GM21367 (cell line): ENCODE measurements around the gene NRIP1.
"Not testable (repeated sequence)": the region's sequence is repeated elsewhere in the genome, so short reads cannot be mapped to it uniquely, and the experiment has no call there.

Experiments
- ATAC-seq: cut with Tn5 transposase; IDR thresholded peaks from one replicate; pipeline ENCODE4 v1.9.1; 2021; ENCODE audit not compliant: unreplicated experiment

Gene NRIP1

GRCh38 chr21:14927324-14927723 lies 137.5 kb downstream of the NRIP1 start:
- not testable (repeated sequence) for ATAC-seq

DNA sequence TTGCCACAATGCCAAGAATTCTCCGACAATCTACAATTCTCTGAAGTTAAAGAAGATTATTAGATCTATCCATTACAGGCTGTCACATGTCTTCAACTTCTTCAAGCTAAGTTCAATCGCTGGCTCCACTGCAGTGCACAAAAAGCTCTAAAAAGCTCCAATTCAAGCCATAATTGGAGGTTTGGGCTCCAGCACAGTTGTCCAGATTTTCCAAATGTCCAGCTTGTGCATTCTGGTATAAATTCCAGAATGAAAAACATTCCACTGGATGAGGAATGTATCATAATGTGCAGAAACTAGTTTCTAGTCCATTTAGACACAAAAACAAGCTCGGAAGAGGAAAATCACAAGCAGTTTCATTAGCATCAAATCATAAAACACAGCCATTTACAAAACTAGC lies 138.6 kb downstream of the NRIP1 start:
- ATAC-seq: no peak

- ATAC-seq: no peak
Observed at GRCh38 chr21:14923468-14923867, 141.3 kb downstream of the NRIP1 start.

GRCh38 chr21:14922980-14923379 lies 141.8 kb downstream of the NRIP1 start:
- no peak for ATAC-seq

- no peak for ATAC-seq
Observed at GRCh38 chr21:14918527-14918926, 146.3 kb downstream of the NRIP1 start.

- no peak for ATAC-seq
Observed at GRCh38 chr21:14917762-14918161, 147.0 kb downstream of the NRIP1 start.

DNA sequence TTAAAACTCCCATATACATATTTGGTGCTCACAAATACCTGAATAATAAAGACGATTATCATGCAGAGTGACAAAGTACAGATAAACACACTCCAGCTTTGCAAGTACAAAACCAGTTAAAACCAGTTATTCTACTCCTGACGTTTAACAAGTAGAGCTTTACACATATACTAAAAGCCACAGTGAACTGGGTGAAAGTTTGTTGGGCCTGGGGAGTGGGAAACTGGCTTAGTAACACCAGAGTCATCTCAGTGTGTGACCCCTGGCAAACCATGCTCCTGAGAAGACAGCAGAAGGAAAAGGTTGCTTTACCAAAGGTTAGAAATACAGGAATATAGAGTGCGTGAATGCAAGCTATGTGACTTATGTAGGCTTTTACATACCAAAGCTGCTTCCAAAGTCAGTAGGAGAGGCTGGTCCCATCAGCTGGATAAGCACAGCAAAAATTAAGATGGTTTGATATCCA lies 148.1 kb downstream of the NRIP1 start:
- no peak for ATAC-seq

DNA sequence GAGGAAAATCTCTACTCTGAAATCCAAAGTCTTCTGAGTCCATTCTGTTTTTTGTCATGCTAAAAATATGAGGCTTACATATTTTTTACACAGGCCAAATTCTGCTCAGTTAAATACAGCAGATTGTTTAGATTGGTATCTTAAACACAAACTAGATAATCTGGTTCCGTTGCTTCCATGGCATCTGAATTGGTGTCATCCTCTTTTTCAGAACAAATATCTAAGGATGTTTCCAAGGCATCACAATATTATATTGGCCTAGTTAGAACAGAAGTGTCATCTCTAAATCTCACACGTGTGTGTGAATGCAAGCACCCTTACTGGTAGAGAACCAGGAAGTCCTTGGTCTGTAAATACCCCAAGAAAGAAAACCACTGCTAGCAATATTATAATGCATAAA lies 151.2 kb downstream of the NRIP1 start:
- no peak for ATAC-seq

DNA sequence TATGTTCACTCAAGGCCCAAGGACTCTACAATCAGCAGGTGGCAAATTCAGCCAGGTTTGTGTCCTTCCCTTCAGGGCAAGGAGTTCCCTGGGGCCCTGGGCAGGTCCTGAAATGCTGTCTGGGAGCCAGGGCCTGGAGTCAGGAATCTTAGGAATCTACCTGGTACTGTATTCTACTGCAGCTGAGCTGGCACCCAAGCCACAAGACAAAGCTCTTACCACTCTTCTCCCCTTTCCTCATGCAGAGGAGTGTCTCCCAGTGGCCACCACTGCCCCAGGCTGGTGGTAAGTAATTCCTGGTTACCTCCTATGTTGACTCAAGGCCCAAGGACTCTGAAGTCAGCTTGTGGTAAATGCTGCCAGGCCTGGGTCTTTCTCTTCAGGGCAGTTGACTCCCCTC lies 153.4 kb downstream of the NRIP1 start:
- no peak for ATAC-seq
